Suppressor macrophage (primary cell): Measurements from ENCODE around the gene MECP2.
A peak's percentile ranks its signal among the peaks of the same experiment; 100 is the strongest.
"Not testable (repeated sequence)": the region's sequence is repeated elsewhere in the genome, so short reads cannot be mapped to it uniquely, and the experiment has no call there.

ENCODE experiments used
- DNase-seq, 4 experiments: peaks; one replicate each; pipeline ENCODE4 v3.0.0-alpha.2; 2020 to 2022

MECP2 gene

GRCh38 chrX:154015581-154016264, 81.8 kb downstream of the MECP2 start:
- DNase-seq, result no peak

GRCh38 chrX:154014429-154015380, 82.8 kb downstream of the MECP2 start:
- no peak for DNase-seq

GRCh38 chrX:154013614-154014360, 83.7 kb downstream of the MECP2 start:
- peak; percentile 35 to 66 (median 44) for DNase-seq

GRCh38 chrX:154013001-154013421, 84.5 kb downstream of the MECP2 start:
- DNase-seq, result no peak

- no peak for DNase-seq
These were observed 85.1 kb downstream of the MECP2 start for GRCh38 chrX:154012336-154012991.

- DNase-seq, result no peak
These were observed 85.9 kb downstream of the MECP2 start for GRCh38 chrX:154011376-154012335.

GRCh38 chrX:154010330-154011087, 87.0 kb downstream of the MECP2 start:
- DNase-seq, result peak; percentile 72 to 86 (median 75)

GRCh38 chrX:154008521-154008920, 89.0 kb downstream of the MECP2 start:
- DNase-seq, result no peak

GRCh38 chrX:154006947-154007346, 90.6 kb downstream of the MECP2 start:
- DNase-seq, result no peak

GRCh38 chrX:154004315-154004714, 93.2 kb downstream of the MECP2 start:
- no peak for DNase-seq

GRCh38 chrX:154002215-154002719, 95.2 kb downstream of the MECP2 start:
- peak; percentile 64 to 83 (median 78) for DNase-seq

- DNase-seq, result no peak
These were observed 97.5 kb downstream of the MECP2 start for GRCh38 chrX:154000051-154000450.

- DNase-seq, result peak in 2 of 4 experiments; percentile 15 to 44
These were observed 98.0 kb downstream of the MECP2 start for GRCh38 chrX:153999359-154000037.

- no peak for DNase-seq
These were observed 102.0 kb downstream of the MECP2 start for GRCh38 chrX:153995504-153995903.

GRCh38 chrX:153994398-153994797, 103.1 kb downstream of the MECP2 start:
- DNase-seq, result not testable (repeated sequence)

- DNase-seq, result no peak
These were observed 103.5 kb downstream of the MECP2 start for GRCh38 chrX:153993978-153994377.

GRCh38 chrX:153993079-153993478, 104.4 kb downstream of the MECP2 start:
- DNase-seq, result no peak

GRCh38 chrX:153992180-153992579, 105.3 kb downstream of the MECP2 start:
- peak; percentile 52 to 69 (median 62) for DNase-seq

GRCh38 chrX:153991013-153991580, 106.4 kb downstream of the MECP2 start:
- no peak for DNase-seq
